Lung (tissue), 12 donors: Measurements from ENCODE around the gene FAM229B. TPM values are rescaled to one million over a fixed set of nuclear protein-coding genes. Genes with fewer than 3 reads are reported as not detected.

Source experiments
- ATAC-seq: fragments of 200-7000 bp; cut with Tn5 transposase; one replicate; pipeline ENCODE4 v1.9.1; 2020; ENCODE audit warnings: moderate number of reproducible peaks; ENCODE audit not compliant: insufficient read depth, low FRiP score
- DNase-seq, 3 donors: peaks; one replicate each; pipeline ENCODE4 v3.0.0-alpha.2; 2013 to 2017
- H3K27ac ChIP-seq, 2 donors: one replicate each; pipeline ENCODE4 v1.5.1; 2013; ENCODE audit warnings: mild to moderate bottlenecking in 2 of 2, moderate library complexity in 2 of 2, control low read depth in 1 of 2, inconsistent platforms in 1 of 2, low read depth in 1 of 2, low read length in 1 of 2
- H3K27me3 ChIP-seq, 3 donors: one replicate each; pipeline ENCODE4 v1.5.1; 2013; ENCODE audit warnings: low read length in 2 of 3; ENCODE audit not compliant: control insufficient read depth in 3 of 3, insufficient read depth in 3 of 3
- H3K36me3 ChIP-seq, 4 donors: one replicate each; pipeline ENCODE4 v1.5.1; 2013; ENCODE audit warnings: low read length in 4 of 4, mild to moderate bottlenecking in 1 of 4, moderate library complexity in 1 of 4; ENCODE audit not compliant: control insufficient read depth in 4 of 4, insufficient read depth in 4 of 4
- H3K4me1 ChIP-seq, 5 donors: one replicate each; pipeline ENCODE4 v1.5.1; 2013; ENCODE audit warnings: low read length in 5 of 5, mild to moderate bottlenecking in 2 of 5, moderate library complexity in 1 of 5; ENCODE audit not compliant: control insufficient read depth in 5 of 5, insufficient read depth in 5 of 5
- H3K4me3 ChIP-seq: one replicate; pipeline ENCODE4 v1.5.1; 2013; ENCODE audit warnings: mild to moderate bottlenecking, control low read depth, moderate library complexity
- H3K9ac ChIP-seq, 2 donors: one replicate each; pipeline ENCODE4 v1.5.1; 2013; ENCODE audit warnings: low read length in 2 of 2, control low read depth in 1 of 2; ENCODE audit not compliant: insufficient read depth in 1 of 2
- H3K9me3 ChIP-seq, 4 donors: one replicate each; pipeline ENCODE4 v1.5.1; 2013; ENCODE audit warnings: low read length in 3 of 4, mild to moderate bottlenecking in 1 of 4, moderate library complexity in 1 of 4; ENCODE audit not compliant: control insufficient read depth in 4 of 4, insufficient read depth in 3 of 4
- CTCF ChIP-seq: IDR thresholded peaks from 2 replicates; pipeline ENCODE4 v1.5.1; 2012; ENCODE audit warnings: mild to moderate bottlenecking; ENCODE audit errors: control extremely low read depth, extremely low read depth
- WGBS, 2 donors: extraction: QIAGEN DNeasy Blood & Tissue Kit; methylation state at CpG; one replicate each; pipeline ENCODE4 v1.1.7; 2013; 5-methylcytosine and 5-hydroxymethylcytosine counted together
- polyA plus RNA-seq, 2 donors: library from polyadenylated mRNA; stranded (reverse); fragments of 200-250 nt; gene quantifications; one replicate each; pipeline ENCODE4 v1.2.1, GENCODE V29; 2013
- total RNA-seq, 2 donors: library from RNA; depleted of rRNA in 1 of 2; stranded (reverse); fragments of >200 nt in 1 of 2; gene quantifications; one replicate each; pipeline ENCODE4 v1.2.1, GENCODE V29; 2014 to 2021
- donor health status: control.
- donor health status: control.
- donor health status: Bipolar disorder and iron deficiency.
- donor health status: healthy.
- donor health status: DM: yes; HTN: yes; CAD: no.

Gene FAM229B
- total and polyA plus RNA-seq, 4 donors, result 16.5 to 35.6 (median 26.0) TPM

GRCh38 chr6:112114577-112115223 is 27.3 kb downstream of the FAM229B start:
- DNase-seq, result no peak
- peaks cover 0 to 24% (median 12%) of the 10 kb centered on the region in 5 donors for H3K4me1 ChIP-seq
- H3K36me3 ChIP-seq, result peaks cover 9 to 63% (median 45%) of the 10 kb centered on the region in 4 donors
- no peaks in the 10 kb centered on the region for H3K9me3 ChIP-seq
- 94 to 97% methylated on average over 3 of the region's 3 CpGs for WGBS, 2 donors
- H3K9ac ChIP-seq, result peak overlapping the region; percentile 4 to 19
- H3K27ac ChIP-seq, result no peak overlapping the region
- no peak overlapping the region for H3K4me3 ChIP-seq
- no peak for ATAC-seq
- TF ChIP-seq CTCF, result no peak
- no peaks in the 10 kb centered on the region for H3K27me3 ChIP-seq

- DNase-seq, result no peak
- ATAC-seq, result no peak
- no peak overlapping the region for H3K9ac ChIP-seq
- no peak overlapping the region for H3K27ac ChIP-seq
- no peak overlapping the region for H3K4me3 ChIP-seq
- TF ChIP-seq CTCF, result no peak
- 90 to 100% methylated on average over 1 of the region's 1 CpG for WGBS, 2 donors
- peaks cover 10 to 63% (median 48%) of the 10 kb centered on the region in 4 donors for H3K36me3 ChIP-seq
- no peaks in the 10 kb centered on the region for H3K9me3 ChIP-seq
- peaks cover 0 to 18% (median 12%) of the 10 kb centered on the region in 5 donors for H3K4me1 ChIP-seq
- no peaks in the 10 kb centered on the region for H3K27me3 ChIP-seq
Observed at GRCh38 chr6:112116221-112116620, 28.8 kb downstream of the FAM229B start.

GRCh38 chr6:112117554-112117953 is 30.2 kb downstream of the FAM229B start:
- H3K27ac ChIP-seq, result peak overlapping the region in 1 of 2 donors; percentile 26

More at GRCh38 chr6:112117554-112117953, 30.2 kb downstream of the FAM229B start:
- TF ChIP-seq CTCF, result no peak
- H3K9ac ChIP-seq, result no peak overlapping the region
- DNase-seq, result no peak
- peaks cover 10 to 60% (median 45%) of the 10 kb centered on the region in 4 donors for H3K36me3 ChIP-seq
- 28 to 43% methylated on average over 1 of the region's 1 CpG for WGBS, 2 donors
- H3K9me3 ChIP-seq, result no peaks in the 10 kb centered on the region
- H3K4me1 ChIP-seq, result peaks cover 0 to 18% (median 8%) of the 10 kb centered on the region in 5 donors
- no peaks in the 10 kb centered on the region for H3K27me3 ChIP-seq
- ATAC-seq, result no peak
- no peak overlapping the region for H3K4me3 ChIP-seq
